HepG2 (cell line): ENCODE results near the gene PIM1. TPM values are rescaled to one million over a fixed set of nuclear protein-coding genes. Genes with fewer than 3 reads are reported as not detected.

Experiments
- CENPT ChIP-seq: sonication (generic); formaldehyde crosslinking; IDR thresholded peaks from 2 replicates; pipeline ENCODE4 v1.8.0; 2022; ENCODE audit warnings: low read depth, mild to moderate bottlenecking, moderate library complexity, missing genetic modification reagents
- EP300 ChIP-seq, 3 experiments: sonication (generic) in 1 of 3; formaldehyde crosslinking in 1 of 3; IDR thresholded peaks; 2 replicates each; pipeline versions ENCODE4 v1.5.1 to v1.6.1; 2011 to 2020; ENCODE audit warnings: low read depth in 2 of 3, low read length in 2 of 3, borderline replicate concordance in 1 of 3, improper control_type of control experiment in 1 of 3, mild to moderate bottlenecking in 1 of 3, missing genetic modification reagents in 1 of 3, moderate library complexity in 1 of 3
- ESRRA ChIP-seq: sonication (generic); formaldehyde crosslinking; IDR thresholded peaks from 2 replicates; pipeline ENCODE4 v1.5.1; 2020; ENCODE audit warnings: mild to moderate bottlenecking, low read depth, missing genetic modification reagents
- FOSL2 ChIP-seq: sonication (generic); formaldehyde crosslinking; IDR thresholded peaks from 2 replicates; pipeline ENCODE4 v1.4.0; 2020; ENCODE audit warnings: missing genetic modification reagents
- FOXJ3 ChIP-seq: sonication (generic); formaldehyde crosslinking; IDR thresholded peaks from 2 replicates; pipeline ENCODE4 v1.4.0; 2020; ENCODE audit warnings: missing genetic modification reagents, mild to moderate bottlenecking, borderline replicate concordance
- FOXP1 ChIP-seq, 2 experiments: fragments of 450-650 bp in 1 of 2; IDR thresholded peaks; 2 replicates each; pipeline ENCODE4 v1.6.1; 2017 to 2018; ENCODE audit warnings: antibody characterized with exemption in 1 of 2
- HDAC2 ChIP-seq: sonication (generic); formaldehyde crosslinking; IDR thresholded peaks from 2 replicates; pipeline ENCODE4 v1.4.0; 2020; ENCODE audit warnings: missing genetic modification reagents
- HINFP ChIP-seq: sonication (generic); formaldehyde crosslinking; IDR thresholded peaks from 2 replicates; pipeline ENCODE4 v1.4.0; 2020; ENCODE audit warnings: low read depth, mild to moderate bottlenecking, missing genetic modification reagents
- HOXA5 ChIP-seq: sonication (generic); formaldehyde crosslinking; IDR thresholded peaks from 2 replicates; pipeline ENCODE4 v1.4.0; 2020; ENCODE audit warnings: missing genetic modification reagents
- MED1 ChIP-seq: sonication (generic); formaldehyde crosslinking; IDR thresholded peaks from 2 replicates; pipeline ENCODE4 v1.4.0; 2020; ENCODE audit warnings: missing genetic modification reagents
- MLX ChIP-seq: IDR thresholded peaks from 2 replicates; pipeline ENCODE4 v1.6.1; 2016
- MYPOP ChIP-seq: sonication (generic); formaldehyde crosslinking; IDR thresholded peaks from 2 replicates; pipeline ENCODE4 v1.8.1; 2023; ENCODE audit warnings: mild to moderate bottlenecking, moderate library complexity, missing genetic modification reagents
- NCOR1 ChIP-seq: fragments of 200-600 bp; sonication (generic); IDR thresholded peaks from 2 replicates; pipeline ENCODE4 v1.7.0; 2017; ENCODE audit warnings: antibody characterized with exemption, low read length, borderline replicate concordance
- RARA ChIP-seq: IDR thresholded peaks from 2 replicates; pipeline ENCODE4 v1.6.1; 2016; ENCODE audit warnings: missing genetic modification reagents, missing compliant biosample characterization
- SP5 ChIP-seq: IDR thresholded peaks from 2 replicates; pipeline ENCODE4 v1.6.1; 2016; ENCODE audit warnings: low read depth, borderline replicate concordance
- TCF7L2 ChIP-seq: IDR thresholded peaks from 2 replicates; pipeline ENCODE4 v1.6.1; 2011; ENCODE audit warnings: mild to moderate bottlenecking, low read depth, low read length, moderate library complexity
- ZFP90 ChIP-seq: sonication (generic); formaldehyde crosslinking; IDR thresholded peaks from 2 replicates; pipeline ENCODE4 v1.8.0; 2022; ENCODE audit warnings: missing genetic modification reagents, mild to moderate bottlenecking, inconsistent platforms, borderline replicate concordance
- ZMYM4 ChIP-seq: sonication (generic); formaldehyde crosslinking; IDR thresholded peaks from 2 replicates; pipeline ENCODE4 v1.8.1; 2023; ENCODE audit warnings: mild to moderate bottlenecking, missing genetic modification reagents
- ZNF296 ChIP-seq: sonication (generic); formaldehyde crosslinking; conservative IDR thresholded peaks from 2 replicates; pipeline ENCODE4 v1.5.0; 2020; ENCODE audit warnings: mild to moderate bottlenecking, missing genetic modification reagents
- ZNF501 ChIP-seq: sonication (generic); formaldehyde crosslinking; IDR thresholded peaks from 2 replicates; pipeline ENCODE4 v1.5.1; 2020; ENCODE audit warnings: mild to moderate bottlenecking, moderate library complexity, missing genetic modification reagents
- ZNF609 ChIP-seq: sonication (generic); formaldehyde crosslinking; IDR thresholded peaks from 2 replicates; pipeline ENCODE4 v1.4.0; 2020; ENCODE audit warnings: mild to moderate bottlenecking, missing genetic modification reagents, borderline replicate concordance
- polyA plus RNA-seq, 8 experiments: library from polyadenylated mRNA; depleted of rRNA in 3 of 8; stranded (reverse) in 7 of 8; unstranded in 1 of 8; fragments of >200 nt; fragmentation: Illumina TruSeq in 4 of 8; extraction: Trizol in 4 of 8; gene quantifications; 2 replicates each; pipeline versions ENCODE4 v1.2.1 to v1.2.3, GENCODE V29; 2011 to 2016; ENCODE audit warnings: low read depth in 4 of 8, missing spikeins in 1 of 8, mixed read lengths in 1 of 8; ENCODE audit not compliant: insufficient read depth in 1 of 8
- total RNA-seq, 5 experiments: library from RNA; depleted of rRNA; stranded (reverse); fragments of >200 nt; fragmentation: Illumina TruSeq; extraction: Trizol; gene quantifications; 2 replicates each; pipeline ENCODE4 v1.2.3, GENCODE V29; 2016; ENCODE audit warnings: low read depth in 1 of 5

PIM1 gene
- total and polyA plus RNA-seq, 2 of the 13 experiments (the other 11 are each of a cell fraction or from before 2014, with no cell fraction given), result 29.4 to 117 TPM

GRCh38 chr6:37125774-37126492, 44.0 kb upstream of the PIM1 start (continued):
- TF ChIP-seq ZNF609 (peak; percentile 75; the same call in 1 of the 2 replicates), MLX (CRISPR knock-in tag) (peak; percentile 60; the same call in 1 of the 2 replicates), HINFP (CRISPR knock-in tag) (no peak), ZNF296 (CRISPR knock-in tag) (no peak), HDAC2 (CRISPR knock-in tag) (peak; percentile 38), FOXJ3 (CRISPR knock-in tag) (peak; percentile 59; the same call in 1 of the 2 replicates), MYPOP (peak; percentile 53; the same call in 1 of the 2 replicates), ZMYM4 (CRISPR knock-in tag) (0 out of 2 replicates have a peak, but pooled peaks have one; percentile 32), ZNF501 (CRISPR knock-in tag) (peak; percentile 70), EP300 (IDR thresholded peaks at IDR 0.05; ENCODE audit: low read depth in 2 of 2, low read length in 2 of 2) (peak in 1 of 2 experiments; percentile 92; a peak in 2 of 4 replicates), EP300 (CRISPR knock-in tag; IDR thresholded peaks at IDR 0.05; ENCODE audit: borderline replicate concordance) (peak; percentile 28; the same call in 1 of the 2 replicates), HOXA5 (peak; percentile 51; the same call in 1 of the 2 replicates), ZFP90 (CRISPR knock-in tag) (peak; percentile 82; the same call in 1 of the 2 replicates), SP5 (peak; percentile 49; the same call in 1 of the 2 replicates), TCF7L2 (peak; percentile 76), ESRRA (CRISPR knock-in tag) (0 out of 2 replicates have a peak, but pooled peaks have one; percentile 24), CENPT (CRISPR knock-in tag) (no peak), MED1 (CRISPR knock-in tag) (peak; percentile 84), NCOR1 (peak; percentile 66), RARA (peak; percentile 90), FOXP1 (IDR thresholded peaks at IDR 0.05) (no peak), FOXP1 (CRISPR knock-in tag; IDR thresholded peaks at IDR 0.05) (peak; percentile 23; the same call in 1 of the 2 replicates), FOSL2 (0 out of 2 replicates have a peak, but pooled peaks have one; percentile 13)
